MM.1S (cell line): ENCODE data around the gene POLE2.

Source experiments
- CTCF ChIP-seq: fragments of 300-600 bp; sonication (generic); IDR thresholded peaks from 2 replicates; pipeline ENCODE4 v1.5.1; 2016; ENCODE audit warnings: antibody characterized with exemption, low read length, mixed read lengths
- EZH2 ChIP-seq: fragments of 300-600 bp; sonication (generic); optimal IDR thresholded peaks from 2 replicates; pipeline ENCODE3; 2017; ENCODE audit warnings: low read depth, mild to moderate bottlenecking, antibody characterized with exemption, low read length, mixed read lengths
- EZH2phosphoT487 ChIP-seq: fragments of 300-600 bp; sonication (generic); IDR thresholded peaks from 2 replicates; pipeline ENCODE4 v1.6.1; 2018; ENCODE audit warnings: antibody characterized with exemption, low read length

GRCh38 chr14:49634547-49635334 is 53.3 kb downstream of the POLE2 start, which contains the start of gene DNAAF2:
- no peak for TF ChIP-seq EZH2phosphoT487
- TF ChIP-seq CTCF = no peak
- TF ChIP-seq EZH2 = no peak
